Activated gamma-delta T cell treated with anti-CD3 and anti-CD28 coated beads, Interleukin-2, amount 50 U/mL, for 16 hours (primary cell): ENCODE results near the gene HDGFL2.

ENCODE experiments used
- DNase-seq: peaks from one replicate; pipeline ENCODE4 v3.0.0-alpha.2; 2020; ENCODE audit warnings: low read depth

HDGFL2 gene

DNA sequence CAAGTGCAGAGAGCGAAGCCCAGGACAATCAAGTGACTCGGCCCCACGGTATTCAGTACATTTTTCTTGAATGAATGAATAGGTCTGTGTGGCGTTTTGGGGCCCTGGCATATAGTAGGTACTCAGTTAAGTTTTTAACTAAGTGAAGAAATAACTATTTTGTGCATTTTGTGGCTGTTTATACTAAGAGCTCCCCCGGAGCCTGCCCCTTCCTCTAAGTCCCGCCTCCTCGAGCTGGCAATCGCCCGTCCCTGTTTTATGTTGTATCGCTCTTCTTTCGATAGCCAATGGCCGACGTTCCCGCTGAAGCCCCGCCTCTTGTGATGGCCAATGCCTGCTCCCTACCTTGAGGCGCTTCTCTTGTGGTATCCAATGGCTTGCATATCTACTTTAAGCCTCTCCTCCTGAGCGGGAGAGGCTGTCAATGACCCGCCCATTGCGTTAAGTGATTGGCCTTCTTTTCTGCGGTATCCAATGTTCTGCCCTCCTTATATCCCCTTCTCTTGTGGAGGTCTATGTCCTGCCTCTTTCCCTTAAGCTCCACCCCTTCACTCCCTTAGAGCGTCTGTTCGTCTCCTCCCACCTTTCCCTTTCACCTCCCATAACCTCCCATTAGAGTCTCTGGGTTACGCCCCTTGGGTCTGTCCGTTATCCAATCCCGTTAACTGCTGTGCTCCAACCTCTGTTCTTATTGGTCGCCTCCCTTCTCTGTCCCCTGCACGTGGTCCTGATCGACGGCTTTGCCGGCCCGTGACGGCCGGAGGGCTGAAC, 509 bp upstream of the HDGFL2 start:
- peak; percentile 97 for DNase-seq

DNA sequence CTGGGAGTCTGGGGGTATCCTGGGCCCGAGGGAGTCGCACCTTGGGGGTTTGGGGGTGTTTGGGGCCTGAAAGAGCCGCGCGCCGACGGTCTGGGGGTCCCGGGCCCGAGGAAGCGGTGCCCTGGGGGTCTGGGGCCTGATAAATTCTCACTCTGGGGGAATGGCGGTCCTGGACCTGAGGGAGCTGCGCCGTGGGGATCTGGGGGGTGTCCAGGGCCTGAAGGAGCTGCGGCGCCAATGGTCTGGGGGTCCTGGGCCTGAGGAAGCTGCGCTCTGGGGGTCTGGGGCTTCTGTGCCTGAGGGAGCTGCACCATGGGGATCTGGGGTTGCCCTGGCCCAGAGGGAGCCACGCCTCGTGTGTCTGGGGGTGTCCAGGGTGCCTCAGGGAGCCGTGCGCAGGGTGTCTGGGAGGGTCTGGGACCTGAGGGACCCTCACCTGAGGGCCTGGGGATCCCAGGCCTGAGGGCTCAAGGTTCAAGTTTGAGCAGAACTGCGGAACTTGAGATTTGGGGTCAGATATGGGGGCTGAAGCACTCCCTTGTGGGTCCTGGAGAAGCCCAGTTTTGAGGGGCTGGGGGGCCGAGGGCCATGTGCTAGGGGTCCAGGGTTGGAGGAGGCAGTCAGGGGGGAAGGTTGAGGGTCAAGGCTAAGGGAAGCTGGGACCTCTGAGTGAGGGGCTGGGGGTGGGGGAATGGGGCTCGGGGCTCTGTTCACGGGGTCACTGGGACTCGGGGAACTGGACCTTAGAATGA, 1.1 kb downstream of the HDGFL2 start:
- DNase-seq = no peak

DNA sequence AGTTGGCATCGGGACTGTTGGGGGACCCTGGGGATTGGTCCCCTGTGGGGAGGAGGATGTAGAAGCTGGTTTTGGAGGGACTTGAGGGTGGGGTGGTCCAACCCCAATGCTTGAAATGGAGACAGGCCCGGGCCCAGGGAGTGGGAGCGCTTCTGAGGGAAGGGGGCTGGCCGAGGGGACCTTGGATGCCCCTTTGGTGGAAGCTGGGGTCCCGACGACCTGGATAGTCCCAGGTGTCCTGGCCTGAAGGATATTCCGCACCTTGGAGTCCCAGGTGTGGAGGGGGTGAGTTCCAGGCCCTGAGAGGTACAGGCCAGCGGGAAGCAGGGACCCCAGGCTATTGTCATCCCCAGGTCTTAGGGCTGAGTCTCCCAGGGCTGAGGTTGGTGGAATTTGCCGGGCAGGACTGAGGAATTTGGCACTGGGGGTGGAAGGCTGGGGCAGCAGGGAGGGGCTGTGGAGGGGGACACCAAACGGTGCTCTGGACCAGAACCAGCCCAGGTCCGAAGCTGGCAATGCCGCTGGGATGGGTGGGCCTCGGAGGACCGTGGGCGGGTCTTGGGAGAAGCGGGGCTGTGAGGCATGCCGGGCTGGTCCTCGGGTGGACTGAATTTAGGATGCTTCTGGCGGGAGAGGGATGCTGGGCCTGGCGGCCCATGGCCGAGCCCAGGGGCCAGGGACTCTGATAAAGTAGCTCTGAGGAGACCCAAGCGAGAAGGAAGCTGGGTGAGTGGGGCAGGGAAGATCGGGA, 1.8 kb downstream of the HDGFL2 start:
- DNase-seq = no peak

- DNase-seq = no peak
Observed at GRCh38 chr19:4474514-4475022, 2.5 kb downstream of the HDGFL2 start.

DNA sequence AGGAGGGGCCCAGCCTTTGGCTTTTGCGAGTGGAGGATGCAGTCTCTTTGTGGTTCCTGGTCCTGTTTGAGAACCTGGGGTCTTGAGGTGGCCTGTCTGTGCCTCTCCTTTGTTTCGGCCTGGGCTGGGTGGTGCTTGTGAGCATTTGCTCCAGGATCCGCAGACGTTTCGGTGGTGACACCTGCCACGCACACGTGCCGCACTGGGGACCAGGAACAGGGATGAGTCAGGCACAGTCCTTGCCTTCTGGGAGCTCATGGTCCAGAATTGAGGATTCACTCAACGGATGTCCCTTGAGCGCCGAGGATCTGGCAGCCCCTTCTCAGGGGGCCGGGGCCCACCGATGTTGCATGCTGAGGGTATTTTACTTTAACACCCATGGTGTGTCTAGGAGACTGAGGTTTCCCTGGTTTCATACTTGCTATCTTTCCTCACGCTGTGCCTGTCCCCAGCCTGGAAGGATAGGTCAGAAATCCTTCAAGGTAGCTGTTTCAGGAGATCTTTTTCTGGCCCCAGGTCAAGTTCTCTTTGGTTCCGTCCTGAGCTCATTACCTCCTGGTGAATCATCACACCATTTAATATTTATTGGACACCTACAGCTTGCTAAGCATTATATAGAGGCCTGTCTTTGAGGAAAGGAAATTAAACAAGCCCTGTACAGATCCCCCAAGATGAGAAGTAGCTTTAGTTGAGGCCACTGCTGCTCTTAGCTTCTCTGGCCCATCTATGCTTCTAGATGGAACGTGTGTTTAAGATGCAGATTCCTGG, 5.1 kb downstream of the HDGFL2 start:
- DNase-seq = no peak

GRCh38 chr19:4482721-4483364, 10.7 kb downstream of the HDGFL2 start:
- DNase-seq = no peak

DNA sequence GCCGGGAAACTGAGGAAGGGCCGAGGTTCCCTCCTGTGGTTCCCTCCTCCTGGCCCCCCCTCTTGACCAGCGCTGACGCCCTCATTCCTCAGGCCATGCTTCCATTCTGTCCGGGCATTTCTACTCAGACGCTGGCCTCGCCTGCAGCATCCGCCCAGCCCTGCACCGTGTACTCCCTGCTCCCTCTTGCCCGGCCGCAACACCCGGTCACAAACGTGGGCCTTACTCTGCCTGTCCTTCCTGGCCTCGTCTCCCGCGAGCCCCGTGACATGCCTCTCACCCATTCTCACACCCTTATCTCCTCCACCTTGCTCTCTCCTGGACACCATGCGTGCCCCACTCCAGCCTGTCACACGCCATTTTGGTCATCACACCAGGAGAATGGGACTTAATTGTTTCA, 11.3 kb downstream of the HDGFL2 start:
- no peak for DNase-seq

- no peak for DNase-seq
Observed at GRCh38 chr19:4487572-4487971, 15.5 kb downstream of the HDGFL2 start.

GRCh38 chr19:4488496-4488895, 16.4 kb downstream of the HDGFL2 start:
- no peak for DNase-seq

GRCh38 chr19:4491446-4491845, 19.3 kb downstream of the HDGFL2 start:
- DNase-seq = no peak

DNA sequence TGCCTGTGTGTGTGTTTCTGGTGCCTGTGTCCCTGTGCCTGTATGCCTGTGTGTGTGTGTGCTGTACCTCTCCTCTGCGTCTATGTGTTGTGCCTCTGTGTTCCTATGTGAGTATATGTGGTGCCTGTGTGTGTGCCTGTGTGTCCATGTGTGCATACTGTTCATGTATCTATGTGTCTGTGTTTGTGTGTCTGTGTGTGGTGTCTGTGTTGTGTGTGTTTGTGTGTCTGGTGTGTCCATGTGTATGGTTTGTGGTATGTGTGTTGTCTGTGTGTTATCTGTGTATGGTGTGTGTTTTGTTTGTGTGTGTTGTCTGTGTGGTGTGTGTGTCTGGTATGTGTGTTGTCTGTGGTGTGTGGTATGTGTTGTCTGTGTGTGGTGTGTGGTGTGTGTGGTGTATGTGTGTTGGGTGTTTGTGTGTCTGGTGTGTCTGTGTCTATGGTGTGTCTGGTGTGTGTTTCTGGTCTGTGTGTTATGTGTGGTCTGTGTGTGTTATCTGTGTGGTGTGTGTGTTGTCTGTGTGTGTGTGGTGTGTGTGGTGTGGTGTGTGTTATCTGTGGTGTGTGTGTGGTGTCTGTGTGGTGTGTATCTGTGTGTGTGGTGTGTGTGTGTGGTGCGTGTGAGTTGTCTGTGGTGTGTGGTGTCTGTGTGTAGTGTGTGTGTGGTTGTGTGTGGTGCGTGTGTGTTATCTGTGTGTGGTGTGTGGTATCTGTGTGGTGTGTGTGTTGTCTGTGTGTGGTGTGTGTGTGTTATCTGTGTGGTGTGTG, 20.4 kb downstream of the HDGFL2 start:
- no peak for DNase-seq

DNA sequence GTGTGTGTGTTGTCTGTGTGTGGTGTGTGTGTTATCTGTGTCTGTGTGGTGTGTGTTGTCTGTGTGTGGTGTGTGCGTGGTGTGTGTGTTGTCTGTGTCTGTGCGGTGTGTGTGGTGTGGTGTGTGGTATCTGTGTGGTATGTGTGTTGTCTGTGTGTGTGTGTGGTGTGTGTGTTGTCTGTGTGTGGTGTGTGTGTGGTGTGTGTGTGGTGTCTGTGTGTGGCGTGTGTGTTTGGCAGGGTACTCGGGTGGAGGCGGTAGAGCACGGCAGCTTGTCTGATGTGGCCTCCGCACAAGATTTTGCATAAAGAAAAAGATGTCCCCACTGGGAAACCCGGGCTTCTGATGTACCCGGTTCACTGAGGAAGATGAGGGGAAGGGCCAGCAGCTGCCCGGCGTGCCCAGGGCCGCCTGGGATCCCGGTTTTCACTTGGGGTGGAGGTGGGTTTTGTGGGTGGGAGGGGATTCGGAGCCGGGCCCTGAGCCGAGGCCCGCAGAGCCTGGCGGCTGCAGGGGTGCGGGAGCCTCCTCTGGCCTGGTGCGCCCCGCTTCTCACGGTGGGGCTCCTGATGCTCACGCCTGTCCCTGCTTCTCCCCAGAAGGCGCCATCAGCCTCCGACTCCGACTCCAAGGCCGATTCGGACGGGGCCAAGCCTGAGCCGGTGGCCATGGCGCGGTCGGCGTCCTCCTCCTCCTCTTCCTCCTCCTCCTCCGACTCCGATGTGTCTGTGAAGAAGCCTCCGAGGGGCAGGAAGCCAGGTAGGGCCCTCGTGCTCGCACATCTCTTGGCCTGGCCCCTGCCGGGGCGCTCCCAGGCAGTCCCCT, 21.2 kb downstream of the HDGFL2 start:
- no peak for DNase-seq

- no peak for DNase-seq
Observed at GRCh38 chr19:4493929-4494690, 22.0 kb downstream of the HDGFL2 start.

GRCh38 chr19:4494691-4495064, 22.6 kb downstream of the HDGFL2 start:
- DNase-seq = no peak

DNA sequence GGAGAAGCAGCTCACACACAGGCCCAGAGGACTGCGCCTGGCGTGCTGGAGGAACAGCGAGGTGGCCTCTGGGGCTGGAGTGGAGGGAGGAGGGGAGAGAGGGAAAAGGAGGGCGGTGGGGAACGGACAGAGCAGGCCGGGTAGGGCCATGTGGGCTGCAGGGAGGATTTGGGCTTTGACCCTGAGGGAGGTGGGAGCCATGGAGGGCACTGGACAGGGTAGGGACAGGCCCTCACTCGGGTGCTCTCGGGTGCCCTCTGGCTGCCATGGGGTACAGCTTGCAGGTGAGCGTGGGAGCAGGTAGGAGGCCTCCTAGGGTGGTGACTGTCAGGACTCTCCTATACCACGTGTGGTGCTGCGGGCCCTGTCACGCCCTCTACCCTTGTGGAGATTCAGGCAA, 23.4 kb downstream of the HDGFL2 start:
- no peak for DNase-seq

- DNase-seq = no peak
Observed at GRCh38 chr19:4496304-4496703, 24.2 kb downstream of the HDGFL2 start.

GRCh38 chr19:4497770-4498389, 25.8 kb downstream of the HDGFL2 start:
- DNase-seq = no peak

GRCh38 chr19:4498694-4499093, 26.6 kb downstream of the HDGFL2 start:
- no peak for DNase-seq

- DNase-seq = no peak
Observed at GRCh38 chr19:4499318-4499717, 27.2 kb downstream of the HDGFL2 start.
